ENCODE data around the gene PRSS2.

- TF ChIP-seq CTCF (conservative IDR thresholded peaks at IDR 0.05) (no peak), ZFX (IDR thresholded peaks at IDR 0.05) (no peak)
Measured at GRCh38 chr7:142796001-142796500, 25.3 kb downstream of the PRSS2 start.

Measured in C4-2B (cell line).